Prostate gland (tissue), 2 donors: ENCODE data around the gene ELAVL1. TPM values are rescaled to one million over a fixed set of nuclear protein-coding genes. Genes with fewer than 3 reads are reported as not detected.

Source experiments
- DNase-seq: peaks from one replicate; pipeline ENCODE4 v3.0.0-alpha.2; 2019; ENCODE audit warnings: low spot score
- H3K27ac ChIP-seq, 2 donors: fragments of 200-600 bp; sonication (generic); 2 replicates each; pipeline ENCODE4 v1.5.1; 2017 to 2019
- H3K27me3 ChIP-seq: fragments of 200-600 bp; sonication (generic); replicated peaks from 2 replicates; pipeline ENCODE4 v1.5.1; 2019; ENCODE audit not compliant: insufficient read depth
- H3K36me3 ChIP-seq, 2 donors: fragments of 200-600 bp; sonication (generic); 1 replicate in 1 of 2; 2 replicates in 1 of 2; pipeline versions ENCODE4 v1.5.1 to v1.8.1; 2017 to 2019
- H3K4me1 ChIP-seq: fragments of 200-600 bp; sonication (generic); replicated peaks from 2 replicates; pipeline ENCODE4 v1.5.1; 2019
- H3K4me3 ChIP-seq, 2 donors: fragments of 200-600 bp; sonication (generic); 2 replicates each; pipeline ENCODE4 v1.5.1; 2017 to 2019
- H3K9me3 ChIP-seq: fragments of 200-600 bp; sonication (generic); 2 replicates; pipeline ENCODE4 v1.5.1; 2017
- CTCF ChIP-seq, 4 experiments: fragments of 200-600 bp in 2 of 4; fragments of 450-650 bp in 2 of 4; sonication (generic) in 2 of 4; IDR thresholded peaks; 1 replicate in 3 of 4; 2 replicates in 1 of 4; pipeline ENCODE4 v1.5.1; 2016 to 2019; ENCODE audit warnings: antibody characterized with exemption in 4 of 4, mild to moderate bottlenecking in 2 of 4, moderate library complexity in 2 of 4
- POLR2A ChIP-seq: fragments of 450-650 bp; IDR thresholded peaks from one replicate; pipeline ENCODE4 v1.6.1; 2016; ENCODE audit warnings: antibody characterized with exemption, mild to moderate bottlenecking
- POLR2AphosphoS5 ChIP-seq: sonication (generic); formaldehyde crosslinking; IDR thresholded peaks from one replicate; pipeline ENCODE4 v1.6.1; 2017; ENCODE audit warnings: antibody characterized with exemption
- WGBS: methylation state at CpG from one replicate; pipeline ENCODE4 v1.1.5; 2018; 5-methylcytosine and 5-hydroxymethylcytosine counted together
- intact Hi-C: fragments of 100-400 bp; cut with DNase I; formaldehyde crosslinking; loops from one replicate; pipeline ENCODE4 v1.14.2; 2022
- total RNA-seq, 2 donors: library from RNA; depleted of rRNA; stranded (reverse); fragments of >200 nt; gene quantifications; one replicate each; pipeline ENCODE4 v1.1.0, GENCODE V29; 2016

The ELAVL1 gene
- total RNA-seq, 2 donors from 2014 or later, result 35.6 to 76.9 TPM

GRCh38 chr19:7925171-7925851 is 80.1 kb downstream of the ELAVL1 start:
- H3K4me3 ChIP-seq, result peak overlapping the region; percentile 33 to 55
- no peak for TF ChIP-seq POLR2A
- no peak for TF ChIP-seq POLR2AphosphoS5
- TF ChIP-seq CTCF (IDR thresholded peaks at IDR 0.05), result peak; percentile 59 to 81 (median 75)
- H3K36me3 ChIP-seq, result peaks cover 7 to 10% of the 10 kb centered on the region in 2 donors
- H3K27me3 ChIP-seq, result no peaks in the 10 kb centered on the region
- no peaks in the 10 kb centered on the region for H3K9me3 ChIP-seq
- peak; percentile 37 for DNase-seq
- under 1% methylated on average over 42 of the region's 98 CpGs for WGBS
- H3K4me1 ChIP-seq, result peaks cover 21% of the 10 kb centered on the region
- intact Hi-C loops, result loop anchor here (5.0 kb wide), 1 partner anchor 393 kb away; no protein-coding TSS in a partner anchor
- H3K27ac ChIP-seq, result peak overlapping the region in 1 of 2 donors; percentile 58

- intact Hi-C loops, result loop anchor here (5.0 kb wide), 1 partner anchor 392 kb away; no protein-coding TSS in a partner anchor
- no peak for DNase-seq
Observed at GRCh38 chr19:7924651-7925170, 80.7 kb downstream of the ELAVL1 start.

GRCh38 chr19:7924241-7924640 is 81.2 kb downstream of the ELAVL1 start:
- no peak for DNase-seq
- Histone ChIP-seq H3K36me3 (peaks cover 7 to 10% of the 10 kb centered on the region in 2 donors), H3K9me3 (no peaks in the 10 kb centered on the region), H3K4me1 (peaks cover 15% of the 10 kb centered on the region), H3K27me3 (no peaks in the 10 kb centered on the region), H3K4me3 (no peak overlapping the region), H3K27ac (peak overlapping the region in 1 of 2 donors; percentile 58)
- intact Hi-C loops, result no loop called here
- WGBS, result 71% methylated on average over 12 of the region's 12 CpGs
- TF ChIP-seq POLR2A (no peak), CTCF (IDR thresholded peaks at IDR 0.05) (no peak), POLR2AphosphoS5 (no peak)

More at GRCh38 chr19:7924651-7925170, 80.7 kb downstream of the ELAVL1 start:
- Histone ChIP-seq H3K27ac (peak overlapping the region in 1 of 2 donors; percentile 58), H3K27me3 (no peaks in the 10 kb centered on the region), H3K4me3 (peak overlapping the region; percentile 33 to 55), H3K9me3 (no peaks in the 10 kb centered on the region), H3K36me3 (peaks cover 7 to 10% of the 10 kb centered on the region in 2 donors), H3K4me1 (peaks cover 20% of the 10 kb centered on the region)
- no peak for TF ChIP-seq CTCF (IDR thresholded peaks at IDR 0.05)
- TF ChIP-seq POLR2A, result no peak
- no peak for TF ChIP-seq POLR2AphosphoS5
- 52% methylated on average over 34 of the region's 34 CpGs for WGBS

- H3K4me1 ChIP-seq, result peaks cover 11% of the 10 kb centered on the region
- no peak overlapping the region for H3K4me3 ChIP-seq
- no peaks in the 10 kb centered on the region for H3K27me3 ChIP-seq
- DNase-seq, result no peak
- peak overlapping the region in 1 of 2 donors; percentile 58 for H3K27ac ChIP-seq
- H3K9me3 ChIP-seq, result no peaks in the 10 kb centered on the region
- intact Hi-C loops, result no loop called here
- 72% methylated on average over 31 of the region's 31 CpGs for WGBS
- H3K36me3 ChIP-seq, result peaks cover 7 to 10% of the 10 kb centered on the region in 2 donors
- TF ChIP-seq CTCF (IDR thresholded peaks at IDR 0.05) (no peak), POLR2AphosphoS5 (no peak), POLR2A (no peak)
Observed at GRCh38 chr19:7923295-7924191, 81.9 kb downstream of the ELAVL1 start.
